NCI-H2081 (cell line): ENCODE measurements around the gene OR10C1.
"Not testable (repeated sequence)": the region's sequence is repeated elsewhere in the genome, so short reads cannot be mapped to it uniquely, and the experiment has no call there.

Experiments used
- DNase-seq, 2 experiments: peaks; one replicate each; lab custom pipeline; 2025; lab: John Stamatoyannopoulos, UW

The OR10C1 gene, protein sequence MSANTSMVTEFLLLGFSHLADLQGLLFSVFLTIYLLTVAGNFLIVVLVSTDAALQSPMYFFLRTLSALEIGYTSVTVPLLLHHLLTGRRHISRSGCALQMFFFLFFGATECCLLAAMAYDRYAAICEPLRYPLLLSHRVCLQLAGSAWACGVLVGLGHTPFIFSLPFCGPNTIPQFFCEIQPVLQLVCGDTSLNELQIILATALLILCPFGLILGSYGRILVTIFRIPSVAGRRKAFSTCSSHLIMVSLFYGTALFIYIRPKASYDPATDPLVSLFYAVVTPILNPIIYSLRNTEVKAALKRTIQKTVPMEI

DNA sequence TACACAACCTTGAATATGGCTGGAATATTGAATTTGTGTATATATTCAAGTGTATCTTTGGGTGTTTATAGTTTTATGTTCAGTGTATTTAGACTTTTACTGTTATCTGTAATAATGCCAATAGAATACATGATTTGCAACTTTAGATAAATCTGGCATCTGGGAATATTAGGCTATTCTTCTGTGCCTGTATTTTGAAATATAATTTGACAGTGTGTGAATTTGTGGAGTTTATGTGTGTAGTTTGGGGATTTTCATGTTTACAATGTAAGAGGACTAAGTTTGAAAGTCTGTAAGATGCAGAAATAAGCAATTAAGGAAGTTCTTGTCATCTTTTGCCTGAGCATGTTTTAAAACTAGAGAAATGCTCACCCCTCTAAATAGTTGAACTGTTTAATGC, at the start of gene OR10C1:
TSS of gene OR10C1 (plus strand) at position 301 of the 400 bp plus-strand sequence. CDS start 710 bp downstream, outside the sequence.
- no peak for DNase-seq

DNA sequence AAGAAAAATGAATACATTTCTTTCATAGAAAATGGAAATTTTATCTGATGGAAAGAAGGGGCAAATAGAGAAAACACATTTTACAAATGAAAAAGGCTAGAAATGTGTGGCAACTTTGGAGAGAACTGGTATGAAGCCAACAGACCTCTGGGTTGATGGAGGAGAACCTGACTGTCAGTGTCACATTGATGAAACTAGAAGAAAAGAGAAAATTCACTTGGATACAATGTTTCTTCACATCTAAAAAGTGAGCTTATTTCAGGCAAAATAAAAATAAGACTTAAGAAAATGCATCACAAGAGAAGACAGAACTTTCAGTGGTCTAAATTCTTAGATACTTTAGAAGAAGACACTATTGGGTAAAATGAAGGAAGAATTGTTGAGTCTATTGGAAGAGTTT, 43.8 kb upstream of the OR10C1 start, which contains the start of gene OR12D2:
TSS of gene OR12D2 (plus strand) at position 301 of the 400 bp plus-strand sequence. CDS start 1,069 bp downstream, outside the sequence.
- no peak for DNase-seq

DNA sequence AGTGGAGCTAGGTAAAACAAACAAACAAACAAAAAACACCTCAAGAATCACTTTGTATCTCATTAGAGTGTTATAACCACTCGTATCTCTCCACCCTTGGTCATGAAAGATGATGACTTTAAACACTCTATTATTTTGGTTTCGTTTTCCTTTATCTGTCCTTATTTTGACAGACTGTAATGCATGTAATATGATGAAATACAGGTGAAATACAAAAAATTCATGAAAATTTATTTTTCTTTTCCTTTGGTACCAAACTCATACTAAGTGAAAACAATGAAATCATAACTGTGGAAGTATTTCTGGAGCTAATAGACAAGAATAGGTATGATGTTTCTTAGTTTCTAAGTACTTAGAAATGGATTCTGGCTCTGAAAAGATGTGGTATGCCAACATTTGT, 39.6 kb upstream of the OR10C1 start:
- no peak for DNase-seq

DNA sequence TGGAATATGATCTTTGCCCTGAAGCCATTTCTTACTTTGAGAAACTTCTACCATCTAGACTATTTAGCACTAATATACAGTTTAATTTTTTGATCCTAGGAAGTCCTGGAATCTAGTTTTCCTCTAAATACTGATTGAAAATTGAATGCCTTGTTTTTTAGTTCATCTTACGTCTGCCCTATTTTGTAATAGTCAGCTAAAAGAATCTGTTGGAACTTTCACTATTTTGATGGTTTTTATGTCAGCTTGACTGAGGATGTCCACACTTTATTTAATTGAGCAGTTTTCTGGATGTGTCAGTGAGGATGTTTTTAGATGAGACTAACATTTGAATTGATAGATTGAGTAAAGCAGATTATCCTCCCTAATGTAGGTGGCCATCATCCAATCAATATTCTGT, 35.3 kb upstream of the OR10C1 start:
- DNase-seq = no peak

DNA sequence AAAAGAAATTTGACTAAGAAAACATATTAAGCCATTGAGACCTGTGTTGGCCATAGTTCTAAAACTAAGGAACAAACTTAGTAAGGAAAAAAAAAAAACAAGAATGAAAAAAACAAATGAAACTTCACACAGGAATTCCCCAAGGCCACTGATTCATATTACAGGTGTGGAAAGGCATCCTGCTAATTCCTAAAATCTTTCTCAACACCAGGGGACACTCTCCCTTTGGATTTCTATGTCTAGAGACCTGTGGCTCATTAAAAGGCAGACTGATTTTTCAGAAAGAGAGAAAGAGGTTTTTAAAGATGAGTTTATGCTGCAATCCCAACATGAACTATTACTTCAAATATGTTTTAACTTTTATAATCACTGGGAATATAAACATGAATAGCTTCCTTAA, 24.5 kb upstream of the OR10C1 start, which contains the start of gene OR12D1:
TSS of gene OR12D1 (plus strand) at position 341 of the 400 bp plus-strand sequence.
- no peak for DNase-seq

DNA sequence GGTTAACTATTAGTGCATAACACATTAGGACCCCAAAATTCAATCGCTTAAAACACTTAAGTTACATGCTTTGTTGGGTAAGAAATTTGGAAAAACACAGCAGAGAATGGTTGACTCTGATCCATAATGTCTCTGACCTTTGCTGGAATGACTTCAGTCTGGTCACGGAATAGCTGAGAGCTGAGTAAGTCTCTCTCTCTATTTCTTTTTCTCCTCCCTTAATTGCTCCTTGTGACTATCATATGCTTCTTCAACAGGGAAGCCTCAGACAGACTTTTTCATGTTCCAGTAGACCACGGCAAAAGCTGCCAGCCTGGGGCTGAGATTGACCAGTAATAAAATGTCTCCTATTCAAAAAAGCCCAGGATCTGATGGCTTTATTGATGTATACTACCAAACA, 19.6 kb upstream of the OR10C1 start:
- DNase-seq = no peak

DNA sequence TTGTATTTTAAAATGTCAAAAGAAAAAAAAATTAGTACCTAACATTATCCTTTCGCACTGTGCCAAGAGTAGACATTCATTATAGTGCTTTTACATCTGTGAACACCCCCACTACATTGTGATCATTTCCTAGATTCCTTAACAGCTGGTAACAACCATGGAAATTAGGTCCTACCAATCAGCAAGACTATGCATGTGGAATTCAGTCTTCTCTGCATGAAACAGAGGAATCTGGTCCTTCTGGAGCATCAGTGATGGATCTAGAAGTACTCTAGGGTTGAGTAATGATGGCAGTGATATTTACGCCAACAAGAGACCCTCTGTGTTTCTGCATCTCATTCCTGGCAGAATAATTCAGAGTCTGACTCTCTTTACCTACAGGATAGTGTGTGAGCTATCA, 14.9 kb upstream of the OR10C1 start:
- DNase-seq = no peak

DNA sequence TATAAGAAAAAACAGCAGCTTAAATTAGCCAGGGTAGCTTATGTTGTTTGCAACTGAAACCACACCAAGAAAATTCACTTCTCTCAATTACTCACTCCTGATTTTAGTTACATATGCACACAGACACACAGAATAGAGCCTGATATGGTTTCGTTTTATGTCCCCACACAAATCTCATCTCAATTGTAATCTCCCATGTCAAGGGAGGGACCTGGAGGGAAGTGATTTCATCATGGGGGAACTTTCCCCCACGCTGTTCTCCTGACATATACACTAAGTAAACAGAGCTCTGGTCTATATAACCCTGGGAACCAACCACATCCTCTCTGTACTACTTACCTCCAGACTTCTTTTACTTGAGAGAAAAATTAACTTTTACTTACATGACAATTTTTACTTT, 14.5 kb upstream of the OR10C1 start:
- no peak for DNase-seq

DNA sequence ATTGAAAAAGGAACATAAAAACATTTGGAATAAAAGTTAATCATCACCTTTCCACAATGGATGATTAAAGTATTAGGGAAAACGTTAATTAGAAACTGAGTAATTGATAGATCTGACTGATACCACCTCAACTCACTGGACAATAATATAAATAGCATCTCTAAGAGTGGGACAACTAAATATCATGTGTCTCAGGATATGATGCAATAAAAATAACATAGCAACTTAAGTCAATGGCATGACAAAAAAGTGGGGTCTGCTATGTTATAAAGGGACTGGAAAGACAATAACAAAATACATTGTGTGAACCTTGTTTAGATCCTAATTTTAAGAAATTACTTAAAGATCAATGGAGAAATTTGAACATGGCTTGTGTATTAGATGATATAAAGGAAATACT, 14.0 kb upstream of the OR10C1 start:
- no peak for DNase-seq

DNA sequence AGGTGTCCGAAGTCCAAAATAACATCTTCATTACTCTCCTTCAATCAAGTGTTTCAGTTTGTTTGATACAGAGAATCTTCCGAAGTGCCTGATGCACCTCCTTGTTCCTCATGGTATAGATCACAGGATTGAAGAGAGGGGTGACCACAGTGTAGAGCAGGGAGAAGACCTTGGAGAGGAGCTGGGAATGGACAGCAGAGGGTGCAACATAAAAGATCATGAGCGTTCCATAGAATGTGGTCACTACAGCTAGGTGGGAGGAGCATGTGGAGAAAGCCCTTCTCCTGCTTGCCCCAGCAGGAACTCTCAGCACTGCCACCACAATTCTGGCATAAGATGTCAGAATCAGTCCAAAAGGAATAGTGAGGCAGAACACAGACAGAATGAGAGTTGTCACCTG, 12.5 kb upstream of the OR10C1 start:
- DNase-seq = no peak

DNA sequence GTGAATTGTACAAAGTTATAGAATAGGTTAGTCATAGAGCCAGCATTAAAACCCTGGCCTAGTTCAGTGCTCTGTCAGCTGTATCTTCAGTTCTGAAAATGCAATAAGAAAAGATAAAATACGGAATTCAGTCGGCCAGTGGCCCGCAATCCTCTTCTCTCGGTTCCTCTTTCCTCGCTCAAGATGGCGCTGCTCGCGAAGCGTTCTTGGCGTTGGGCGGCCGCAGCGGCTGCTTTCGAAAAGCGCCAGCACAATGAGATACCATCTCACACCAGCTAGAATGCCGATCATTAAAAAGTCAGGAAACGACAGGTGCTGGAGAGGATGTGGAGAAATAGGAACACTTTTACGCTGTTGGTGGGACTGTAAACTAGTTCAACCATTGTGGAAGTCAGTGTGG, 2.4 kb upstream of the OR10C1 start:
- DNase-seq = not testable (repeated sequence)

DNA sequence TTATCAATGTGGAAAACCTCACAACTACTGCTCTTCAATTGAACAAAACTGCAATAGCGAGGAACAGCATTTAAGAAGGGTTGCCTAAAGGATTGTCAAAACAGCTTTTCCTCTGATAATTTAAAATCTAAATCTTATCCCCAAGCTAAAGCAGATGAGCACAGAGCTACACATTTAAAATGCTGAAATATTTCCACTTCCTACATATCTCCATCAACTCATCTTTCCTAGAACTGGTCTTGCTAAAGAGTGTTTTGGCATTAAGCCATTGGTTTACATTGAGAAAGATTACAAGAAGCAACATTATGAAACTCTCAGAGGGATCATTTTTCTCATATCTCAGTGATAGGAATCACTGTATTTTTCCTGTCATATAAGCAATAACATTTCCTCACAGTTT, 3.6 kb downstream of the OR10C1 start:
- DNase-seq = no peak

DNA sequence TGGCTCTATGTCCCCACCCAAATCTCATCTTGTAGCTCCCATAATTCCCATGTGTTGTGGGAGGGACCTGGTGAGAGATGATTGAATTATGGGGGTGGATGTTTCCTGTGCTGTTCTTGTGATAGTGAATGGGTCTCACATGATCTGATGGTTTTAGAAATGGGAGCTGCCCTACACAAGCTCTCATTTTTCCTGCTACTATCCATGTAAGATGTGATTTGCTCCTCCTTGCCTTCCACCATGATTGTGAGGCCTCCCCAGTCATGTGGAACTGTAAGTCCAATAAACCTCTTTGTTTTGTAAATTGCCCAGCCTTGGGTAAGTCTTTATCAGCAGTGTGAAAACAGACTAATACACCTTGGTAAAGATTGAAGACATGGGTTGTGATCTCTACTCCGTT, 4.9 kb downstream of the OR10C1 start:
- not testable (repeated sequence) for DNase-seq

DNA sequence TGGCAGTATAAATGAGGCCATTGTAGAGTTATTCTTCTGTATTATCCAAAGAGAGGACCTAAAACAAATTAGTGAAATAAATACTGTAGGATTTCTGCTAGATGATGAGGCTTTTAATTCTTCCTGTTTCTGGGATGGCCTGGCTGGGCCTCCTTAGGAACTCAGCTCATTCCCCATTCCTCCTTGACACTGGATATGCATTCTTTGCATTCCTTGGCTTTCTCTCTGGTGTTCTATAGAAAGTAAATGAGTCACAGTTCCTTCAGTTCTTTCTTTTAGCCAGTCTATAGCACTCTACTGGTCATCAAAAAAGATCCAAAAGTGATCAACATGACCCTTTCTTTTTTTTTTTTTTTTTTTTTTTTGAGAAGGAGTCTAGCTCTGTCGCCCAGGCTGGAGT, 8.6 kb downstream of the OR10C1 start:
- no peak for DNase-seq

DNA sequence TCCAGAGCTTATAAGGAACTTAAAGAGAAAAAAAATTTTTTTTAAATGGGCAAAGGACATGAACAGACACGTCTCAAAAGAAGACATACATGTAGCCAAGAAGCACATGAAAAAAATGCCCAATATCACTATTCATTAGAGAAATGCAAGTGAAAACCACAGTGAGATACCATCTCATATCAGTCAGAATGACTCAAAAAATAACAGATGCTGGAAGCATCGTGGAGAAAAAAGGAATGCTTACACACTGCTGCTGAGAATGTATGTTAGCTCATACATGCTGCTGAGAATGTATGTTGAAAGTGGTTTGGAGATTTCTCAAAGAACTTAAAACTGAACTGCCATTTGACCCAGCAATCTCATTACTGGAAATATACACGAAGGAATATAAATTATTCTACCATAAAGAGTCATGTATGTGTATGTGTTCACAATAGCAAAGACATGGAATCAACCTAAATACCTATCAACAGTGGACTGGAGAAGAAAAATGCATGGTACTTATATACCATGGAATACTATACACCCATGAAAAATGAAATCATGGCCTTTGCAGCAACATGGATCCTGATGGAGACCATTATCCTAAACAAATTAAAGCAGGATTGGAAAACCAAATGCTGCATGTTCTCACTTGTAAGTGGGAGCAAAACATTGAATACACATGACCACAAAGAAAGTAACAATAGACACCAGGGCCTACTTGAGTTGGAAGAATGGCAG, 12.5 kb downstream of the OR10C1 start:
- DNase-seq = no peak

DNA sequence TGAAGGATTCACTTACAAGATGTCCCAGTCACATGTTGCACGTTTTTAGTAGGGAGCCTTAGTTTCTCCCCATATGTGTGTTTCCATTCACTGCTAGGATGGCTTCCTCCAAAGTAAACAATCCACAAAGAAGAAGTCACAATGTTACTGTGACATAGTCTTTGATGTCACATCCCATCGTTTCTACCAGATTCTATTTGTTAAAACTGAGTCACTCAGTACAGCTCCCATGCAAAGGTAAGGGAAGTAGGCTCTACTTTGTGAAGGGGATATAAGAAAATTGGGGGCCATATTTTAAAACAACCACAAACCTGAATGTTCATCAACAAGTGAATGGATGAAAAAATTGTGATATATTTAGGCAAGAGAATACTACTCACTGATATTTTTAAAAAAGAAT, 17.9 kb downstream of the OR10C1 start, which contains the start of the genes OR11A1 and OR2H1:
TSS of gene OR11A1 (minus strand) at position 101 of the 400 bp plus-strand sequence. CDS start 29,430 bp downstream, outside the sequence.
TSS of gene OR2H1 (plus strand) at position 185 of the 400 bp plus-strand sequence. CDS start 4,615 bp downstream, outside the sequence.
- DNase-seq = no peak

DNA sequence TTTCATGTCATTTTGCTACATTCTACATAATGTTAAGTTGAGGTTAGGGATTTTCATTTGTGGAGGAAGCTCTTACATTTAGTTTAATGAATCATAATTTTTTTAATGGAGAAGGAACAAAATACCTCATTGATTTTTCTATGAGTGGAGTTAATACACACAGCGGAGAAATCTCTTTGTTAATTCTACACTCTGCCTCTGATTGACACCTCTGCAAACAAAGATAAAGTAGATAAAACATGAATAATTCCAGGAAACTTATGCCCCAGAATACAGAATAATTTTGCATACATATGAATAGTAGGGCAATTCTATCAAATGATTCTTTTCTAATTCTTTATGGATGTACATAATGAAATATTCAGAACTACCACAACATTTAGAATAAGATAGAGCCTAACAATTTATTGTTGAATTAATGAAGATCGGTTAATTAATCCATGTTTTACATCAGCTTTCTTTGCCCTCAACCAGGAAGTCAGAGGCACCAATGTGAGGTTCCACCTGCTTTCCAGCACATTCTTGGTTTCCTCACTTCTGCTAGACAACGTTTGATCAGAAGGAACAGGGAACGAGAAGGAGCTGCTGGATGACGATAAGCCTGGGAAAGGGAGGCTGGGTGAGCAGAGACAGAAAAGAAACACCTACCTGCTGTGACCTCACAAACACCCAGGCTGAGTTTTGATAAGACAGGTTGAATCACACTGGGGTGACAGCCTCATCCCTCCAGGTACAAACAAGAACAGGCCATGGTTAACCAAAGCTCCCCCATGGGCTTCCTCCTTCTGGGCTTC, 22.1 kb downstream of the OR10C1 start:
- no peak for DNase-seq

DNA sequence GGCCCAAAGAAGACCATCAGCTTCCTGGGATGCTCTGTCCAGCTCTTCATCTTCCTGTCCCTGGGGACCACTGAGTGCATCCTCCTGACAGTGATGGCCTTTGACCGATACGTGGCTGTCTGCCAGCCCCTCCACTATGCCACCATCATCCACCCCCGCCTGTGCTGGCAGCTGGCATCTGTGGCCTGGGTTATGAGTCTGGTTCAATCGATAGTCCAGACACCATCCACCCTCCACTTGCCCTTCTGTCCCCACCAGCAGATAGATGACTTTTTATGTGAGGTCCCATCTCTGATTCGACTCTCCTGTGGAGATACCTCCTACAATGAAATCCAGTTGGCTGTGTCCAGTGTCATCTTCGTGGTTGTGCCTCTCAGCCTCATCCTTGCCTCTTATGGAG, 22.9 kb downstream of the OR10C1 start:
- no peak for DNase-seq

DNA sequence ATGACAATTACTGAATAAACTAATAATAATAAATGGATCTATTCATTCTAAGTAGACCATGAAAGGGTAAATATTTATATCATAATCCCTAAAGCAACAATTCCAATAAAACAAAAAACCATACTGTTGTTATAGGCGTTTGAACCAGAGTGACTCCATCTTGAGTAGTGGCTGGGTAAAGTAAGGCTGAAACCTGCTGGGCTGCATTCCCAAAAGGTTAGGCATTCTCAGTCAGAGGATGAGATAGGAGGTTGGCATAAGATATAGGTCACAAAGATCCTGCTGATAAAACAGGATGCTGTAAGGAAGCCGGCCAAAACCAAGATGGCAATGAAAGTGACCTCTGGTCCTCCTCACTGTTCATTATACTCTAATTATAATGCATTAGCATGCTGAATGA, 26.2 kb downstream of the OR10C1 start:
- no peak for DNase-seq

DNA sequence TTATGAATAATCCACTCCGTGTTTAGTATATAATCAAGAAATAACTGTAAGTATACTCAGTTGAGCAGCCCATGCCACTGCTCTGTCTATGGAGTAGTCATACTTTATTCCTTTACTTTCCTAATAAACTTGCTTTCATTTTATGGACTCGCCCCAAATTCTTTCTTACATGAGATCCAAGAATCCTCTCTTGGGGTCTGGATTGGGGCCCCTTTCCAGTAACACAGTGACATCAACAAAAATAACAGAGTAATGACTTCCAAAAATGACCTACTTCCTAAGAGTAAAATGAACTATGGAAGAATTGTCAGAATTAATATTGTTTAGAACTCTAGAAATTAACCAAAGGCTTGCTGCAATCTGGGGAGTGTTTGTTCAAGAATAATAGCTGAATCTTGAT, 26.7 kb downstream of the OR10C1 start:
- no peak for DNase-seq

DNA sequence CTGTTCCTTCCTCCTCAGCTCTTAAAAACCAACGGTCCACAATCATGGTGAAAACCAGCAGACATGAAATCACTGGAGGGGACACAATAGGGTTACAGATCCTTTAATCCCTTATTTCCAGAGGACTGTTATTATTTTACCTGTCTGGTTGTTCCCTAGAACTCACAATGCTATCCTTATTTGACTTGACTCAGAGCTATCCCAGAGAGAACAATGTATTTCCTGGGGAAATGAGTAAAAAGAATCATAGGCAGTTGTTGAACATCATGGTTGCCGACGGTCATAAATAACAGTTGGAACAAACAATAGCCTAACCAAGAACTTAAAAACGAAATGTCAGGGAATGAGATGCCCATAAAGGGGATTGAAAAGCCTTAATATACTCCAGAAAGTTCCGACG, 27.1 kb downstream of the OR10C1 start:
- DNase-seq = no peak

DNA sequence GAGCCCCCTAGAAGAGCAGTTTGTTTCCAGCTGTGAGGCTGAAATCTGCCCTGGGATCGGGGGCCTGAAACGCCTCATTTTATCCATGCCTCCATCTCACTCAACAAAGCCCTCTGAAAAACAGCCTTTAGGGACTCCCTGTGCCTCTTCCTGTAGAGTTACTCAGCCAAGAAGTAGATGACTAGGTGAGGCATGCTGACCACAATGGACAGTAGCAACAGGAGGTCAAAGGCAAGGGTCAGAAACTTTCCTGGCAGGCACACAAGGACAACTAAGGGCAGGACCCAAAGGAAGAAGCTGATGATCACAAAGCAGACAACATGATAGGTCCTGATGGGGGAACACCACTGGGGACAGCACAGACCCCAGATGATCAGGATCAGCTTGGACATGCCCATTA, 35.9 kb downstream of the OR10C1 start:
- DNase-seq = no peak
